NCI-H774 (cell line): ENCODE data around the gene WDR5B.
"Not testable (repeated sequence)": the region's sequence is repeated elsewhere in the genome, so short reads cannot be mapped to it uniquely, and the experiment has no call there.

Experiments used
- DNase-seq: peaks from one replicate; lab custom pipeline; 2025; lab: John Stamatoyannopoulos, UW

Gene WDR5B

DNA sequence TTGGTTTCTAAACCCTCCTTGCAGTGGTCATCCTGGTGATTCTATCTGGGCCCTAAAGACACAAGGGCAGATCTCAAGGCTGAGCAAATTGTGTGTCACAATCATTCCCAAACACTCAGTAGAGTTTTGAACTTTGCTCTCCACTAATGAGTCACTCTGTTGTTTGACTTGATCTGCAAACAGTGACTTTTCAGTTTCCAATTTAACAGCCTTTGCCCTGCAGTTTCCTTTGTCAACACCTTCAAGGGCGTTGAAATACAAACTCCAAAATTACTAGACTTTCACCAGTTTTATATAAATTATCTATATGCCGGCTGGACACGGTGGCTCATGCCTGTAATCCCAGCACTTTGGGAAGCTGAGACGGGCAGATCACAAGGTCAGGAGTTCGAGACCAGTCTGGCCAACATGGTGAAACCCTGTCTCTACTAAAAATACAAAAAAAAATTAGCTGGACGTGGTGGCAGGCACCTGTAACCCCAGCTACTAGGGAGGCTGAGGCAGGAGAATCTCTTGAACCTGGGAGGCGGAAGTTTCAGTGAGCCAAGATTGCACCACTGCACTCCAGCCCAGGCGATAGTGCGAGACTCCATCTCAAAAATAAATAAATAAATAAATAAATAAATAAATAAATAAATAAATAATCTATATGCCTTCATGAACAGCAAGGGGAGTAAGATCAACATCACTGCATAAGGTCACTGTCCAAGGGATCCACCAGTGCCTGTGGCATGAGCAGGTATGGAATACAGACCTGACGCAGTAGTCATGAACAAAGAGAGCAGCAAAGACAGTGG, 50.1 kb downstream of the WDR5B start:
- DNase-seq: not testable (repeated sequence)

DNA sequence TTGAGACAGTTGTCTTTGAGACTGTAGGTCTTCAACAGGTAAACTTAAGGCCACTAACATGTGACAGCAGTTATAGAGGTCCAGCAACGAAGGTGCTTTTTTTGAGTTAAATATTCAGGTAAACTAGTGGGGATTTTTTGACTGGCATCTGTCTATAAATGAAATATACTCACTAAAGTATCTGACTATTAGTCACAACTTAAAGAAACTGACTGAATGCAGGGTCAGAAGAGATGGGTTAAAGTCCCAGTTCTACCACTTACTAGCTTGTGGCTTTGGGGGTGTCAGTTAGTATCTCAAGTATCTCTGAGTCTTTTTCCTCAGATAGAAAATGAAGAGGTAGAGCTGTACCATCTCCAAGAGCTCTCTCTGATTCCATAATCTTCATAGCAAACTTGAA, 50.8 kb downstream of the WDR5B start:
- no peak for DNase-seq

DNA sequence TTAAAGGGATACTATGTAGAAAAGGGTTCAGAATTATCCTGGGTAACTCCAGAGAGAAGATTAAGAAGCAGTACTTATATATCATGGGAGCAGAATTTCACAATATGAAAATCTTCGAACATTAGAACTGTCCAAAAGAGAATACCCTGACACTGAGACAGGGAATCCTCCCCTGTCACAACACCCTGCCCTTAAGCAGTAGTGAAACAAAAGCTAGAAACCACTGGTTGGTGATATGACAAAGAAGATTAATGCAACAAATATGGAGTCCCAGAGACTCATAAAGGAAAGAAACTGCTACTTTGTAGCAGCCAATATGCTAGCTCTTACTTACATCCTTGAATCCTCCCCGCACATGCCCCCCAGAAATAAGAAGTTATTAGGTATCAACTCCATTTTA, 51.4 kb downstream of the WDR5B start:
- DNase-seq: no peak
